NCI-H524 treated with DMSO at 0.1 percent for 48 hours (cell line): ENCODE measurements around the gene FAM184A.
"Not testable (repeated sequence)": the region's sequence is repeated elsewhere in the genome, so short reads cannot be mapped to it uniquely, and the experiment has no call there.

Experiments used
- DNase-seq: peaks from one replicate; lab custom pipeline; 2025; lab: John Stamatoyannopoulos, UW

Gene FAM184A

DNA sequence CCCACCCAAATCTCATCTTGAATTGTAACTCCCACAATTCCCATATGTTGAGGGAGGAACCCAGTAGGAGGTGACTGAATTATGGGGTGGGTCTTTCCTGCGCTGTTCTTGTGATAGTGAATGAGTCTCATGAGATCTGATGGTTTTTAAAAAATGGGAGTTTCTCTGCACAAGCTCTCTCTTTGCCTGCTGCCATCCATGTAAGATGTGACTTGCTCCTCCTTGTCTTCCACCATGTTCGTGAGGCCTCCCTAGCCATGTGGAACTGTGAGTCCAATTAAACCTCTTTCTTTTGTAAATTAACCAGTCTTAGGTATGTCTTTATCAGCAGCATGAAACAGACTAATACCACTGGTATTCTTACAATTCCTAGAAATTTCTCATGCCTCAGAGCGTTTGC, 69.2 kb downstream of the FAM184A start:
- not testable (repeated sequence) for DNase-seq

DNA sequence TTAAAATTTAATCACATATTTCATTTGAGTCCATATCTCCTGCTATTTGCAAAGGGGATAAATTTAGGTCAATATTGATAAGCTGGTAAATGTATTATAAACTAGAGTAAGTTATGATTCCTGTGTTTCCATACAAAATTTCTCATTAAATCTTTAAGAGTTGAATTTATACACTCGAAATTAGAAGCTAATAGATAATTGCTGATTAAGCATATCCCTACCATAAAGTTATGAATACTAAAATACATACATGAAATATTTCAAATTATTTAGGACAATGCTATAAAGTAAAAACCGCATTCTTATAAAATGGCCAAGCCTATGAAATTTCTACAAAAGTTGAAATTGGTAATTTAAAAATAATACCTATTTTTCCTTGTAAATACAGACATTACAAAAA, 71.5 kb downstream of the FAM184A start:
- DNase-seq = no peak

DNA sequence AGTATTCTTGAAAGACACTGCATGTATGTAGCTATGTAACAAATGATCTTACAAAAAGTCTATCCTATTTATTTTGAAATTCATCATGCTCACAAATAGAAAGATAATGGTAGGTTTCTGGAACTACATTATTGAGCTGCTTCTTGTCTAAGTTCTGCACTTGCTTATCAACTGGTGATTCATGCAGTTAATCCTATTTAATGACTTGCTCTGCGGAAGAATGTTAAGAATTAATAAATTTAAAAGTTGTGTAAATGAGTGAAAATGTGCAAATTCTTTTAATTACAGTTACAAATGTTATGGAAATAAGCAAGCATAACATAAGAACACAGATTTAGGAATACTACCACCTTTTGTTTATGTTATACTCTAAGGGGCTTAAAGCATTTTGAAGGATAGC, 76.4 kb downstream of the FAM184A start:
- no peak for DNase-seq

DNA sequence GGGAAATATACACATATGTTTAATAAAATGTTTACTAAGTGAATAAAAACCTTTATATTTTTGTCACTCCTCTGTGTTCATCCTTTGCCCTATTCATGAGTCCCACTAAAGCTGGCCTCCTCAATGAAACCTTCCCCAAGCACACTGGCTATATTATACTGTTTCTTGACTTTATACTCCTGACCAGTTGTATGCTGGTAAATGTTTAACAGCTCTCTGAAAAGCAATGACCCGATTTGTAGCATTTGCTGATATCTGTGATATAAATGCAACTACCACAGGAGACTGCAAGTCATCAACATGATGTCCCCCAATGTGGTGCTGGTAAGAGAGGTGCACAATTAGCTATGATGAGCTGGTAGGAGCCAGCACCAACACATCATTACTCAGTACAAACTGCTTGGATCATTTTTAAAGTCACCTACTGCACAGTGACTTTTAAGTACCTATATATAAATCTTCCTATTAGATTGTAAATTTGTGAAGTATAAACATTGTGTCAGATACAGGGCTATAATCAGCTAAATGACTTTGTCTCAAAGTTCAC, 78.9 kb downstream of the FAM184A start:
- DNase-seq = no peak

DNA sequence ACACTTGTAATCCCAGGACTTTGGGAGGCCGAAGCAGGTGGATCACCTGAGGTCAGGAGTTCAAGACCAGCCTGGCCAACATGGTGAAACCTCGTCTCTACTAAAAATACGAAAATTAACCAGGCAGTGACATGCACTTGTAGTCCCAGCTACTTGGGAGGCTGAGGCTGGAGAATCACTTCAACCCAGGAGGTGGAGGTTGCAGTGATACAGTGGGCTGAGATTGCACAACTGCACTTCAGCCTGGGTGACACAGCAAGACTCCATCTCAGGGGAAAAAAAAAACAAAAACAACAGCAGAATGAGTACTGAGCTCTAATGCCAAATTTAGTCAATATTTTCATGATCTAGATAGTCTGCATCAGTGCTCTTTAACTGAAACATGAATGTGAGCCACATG, 81.0 kb downstream of the FAM184A start:
- DNase-seq = not testable (repeated sequence)

DNA sequence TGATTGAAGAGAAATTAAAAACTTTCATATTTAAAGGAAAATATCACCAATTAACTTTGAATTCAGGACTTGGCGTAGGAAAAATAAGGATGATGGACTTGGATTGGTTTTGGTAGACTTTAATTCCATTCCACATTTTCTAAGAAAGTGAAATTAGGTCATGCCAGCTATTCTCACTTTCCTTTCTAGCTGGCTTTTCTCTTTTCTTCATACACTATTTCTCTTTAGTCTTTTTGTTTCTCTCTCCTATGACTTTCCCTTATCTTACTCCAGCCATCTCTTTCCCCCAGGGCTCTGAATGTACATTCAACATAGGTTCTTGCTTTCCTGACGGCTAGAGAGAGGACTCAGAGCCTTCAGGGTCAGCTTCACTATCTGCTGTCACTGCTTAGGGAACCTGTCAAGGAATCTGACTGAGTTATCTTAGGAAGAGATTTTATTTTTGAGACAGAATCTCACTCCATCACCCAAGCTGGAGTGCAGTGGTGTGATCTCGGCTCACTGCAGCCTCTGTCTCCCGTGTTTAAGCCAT, 82.1 kb downstream of the FAM184A start:
- no peak for DNase-seq

DNA sequence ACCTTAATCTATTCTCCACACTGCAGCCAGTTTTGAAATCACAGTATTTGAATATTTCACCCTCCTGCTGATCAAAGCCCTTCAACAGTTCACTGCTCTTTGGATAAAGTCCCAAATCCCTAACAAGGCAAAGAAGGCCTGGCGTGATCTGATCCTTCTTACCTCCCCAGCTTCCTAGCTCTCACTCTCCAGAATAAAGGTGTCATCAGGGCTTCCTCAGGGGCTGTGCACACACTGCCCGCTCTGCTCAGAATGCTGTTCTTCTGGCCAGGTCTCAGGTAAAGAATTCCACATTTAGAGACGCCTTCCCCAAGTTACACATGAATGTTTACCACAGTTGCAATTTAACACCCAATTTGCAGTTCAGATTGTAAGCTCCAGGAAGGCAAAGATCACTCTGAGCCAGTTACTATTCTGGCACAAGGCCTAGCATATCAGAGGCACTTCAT, 84.6 kb downstream of the FAM184A start:
- DNase-seq = no peak

DNA sequence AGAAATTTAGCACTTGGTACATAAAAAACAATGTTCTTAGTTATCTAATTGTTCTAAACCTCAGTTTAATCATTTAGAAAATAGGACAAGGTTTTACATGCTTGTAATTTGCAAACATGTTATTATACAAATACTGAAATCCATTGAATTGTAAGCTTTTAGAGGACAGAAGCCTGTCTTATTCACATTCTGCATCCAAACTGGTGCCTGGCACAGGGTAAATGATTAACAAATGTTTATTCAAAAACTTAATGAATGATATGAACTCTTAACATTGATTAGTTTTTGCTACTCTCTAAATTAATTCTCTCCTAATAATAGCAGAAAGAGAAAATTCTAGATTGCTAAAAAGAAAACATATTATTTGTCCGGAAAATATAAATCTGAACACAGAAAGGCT, 85.1 kb downstream of the FAM184A start:
- DNase-seq = no peak

DNA sequence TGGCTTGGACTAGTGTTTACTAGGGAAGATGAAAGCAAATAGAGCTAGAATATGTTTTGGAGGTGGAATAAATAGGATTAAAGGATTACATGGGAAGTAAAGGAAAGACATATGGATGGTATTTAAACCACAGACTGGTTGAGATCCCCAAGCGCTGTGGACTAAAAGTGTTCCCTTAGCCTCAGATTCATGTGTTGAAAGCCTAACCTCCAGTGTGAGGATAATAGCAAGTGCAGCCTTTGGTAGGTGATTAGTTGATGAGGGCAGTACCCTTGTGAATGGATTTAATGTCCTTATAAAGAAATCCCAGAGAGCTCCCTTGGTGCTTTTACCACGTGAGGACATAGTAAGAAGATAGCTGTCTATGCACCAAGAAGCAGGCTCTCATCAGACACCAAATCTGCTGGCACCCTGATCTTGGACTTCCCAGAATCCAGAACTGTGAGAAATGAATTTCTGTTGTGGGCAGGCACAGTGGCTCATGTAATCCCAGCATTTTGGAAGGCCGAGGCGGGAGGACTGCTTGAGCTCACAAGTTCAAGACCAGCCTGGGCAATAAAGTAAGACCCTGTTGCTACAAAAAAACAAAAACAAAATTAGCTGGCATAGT, 86.2 kb downstream of the FAM184A start:
- peak; percentile 67 for DNase-seq

DNA sequence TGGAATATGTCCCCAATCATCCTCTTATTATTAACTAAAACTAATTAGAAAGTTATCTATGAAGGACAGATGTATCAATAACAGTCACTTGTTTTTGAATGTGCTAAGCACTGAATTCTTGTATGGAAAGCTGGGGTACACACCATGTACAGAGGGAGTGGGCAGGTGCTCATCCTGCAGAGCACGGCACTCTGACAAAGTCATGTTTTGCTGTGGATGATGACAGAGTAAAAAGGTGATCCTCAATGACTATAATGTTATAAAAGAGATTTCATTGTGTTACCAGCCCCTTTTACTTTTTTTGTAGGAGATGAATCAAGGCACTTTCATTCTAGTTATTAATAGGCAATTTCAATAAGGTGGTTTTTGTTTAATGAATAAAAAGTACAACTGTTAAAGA, 92.2 kb downstream of the FAM184A start:
- DNase-seq = no peak

DNA sequence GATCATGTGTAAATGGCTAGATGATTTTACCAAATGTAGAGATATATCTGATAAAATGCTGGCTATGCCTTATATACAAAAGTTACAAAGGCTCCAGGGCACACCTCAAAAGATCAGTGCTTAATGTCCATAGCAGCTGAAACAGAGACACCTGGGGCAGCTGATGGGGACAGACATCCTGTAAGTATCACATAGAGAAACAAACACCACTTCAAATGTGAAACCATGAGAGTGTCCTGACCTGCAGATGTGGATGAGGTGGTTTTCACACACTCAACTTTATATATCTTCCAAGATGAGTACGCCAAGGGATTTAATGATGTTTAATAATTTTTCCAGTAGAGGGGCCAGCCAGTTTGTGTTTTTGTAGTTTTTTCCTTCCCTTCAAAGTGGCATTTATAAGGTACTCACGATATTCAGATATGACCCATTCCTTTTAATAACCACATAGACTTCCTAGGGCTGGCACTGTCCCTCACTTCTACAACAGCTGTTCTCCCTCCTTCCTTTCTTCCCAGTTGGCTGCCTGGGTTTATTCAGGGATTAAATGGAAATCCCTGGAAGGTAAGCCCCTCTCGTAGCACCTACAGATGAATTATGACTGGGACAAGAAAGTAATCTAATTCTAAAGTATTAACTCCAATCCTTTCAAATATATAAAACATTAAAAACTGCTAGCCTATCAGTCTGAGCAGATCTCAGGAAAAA, 93.2 kb downstream of the FAM184A start:
- DNase-seq = peak; percentile 61

DNA sequence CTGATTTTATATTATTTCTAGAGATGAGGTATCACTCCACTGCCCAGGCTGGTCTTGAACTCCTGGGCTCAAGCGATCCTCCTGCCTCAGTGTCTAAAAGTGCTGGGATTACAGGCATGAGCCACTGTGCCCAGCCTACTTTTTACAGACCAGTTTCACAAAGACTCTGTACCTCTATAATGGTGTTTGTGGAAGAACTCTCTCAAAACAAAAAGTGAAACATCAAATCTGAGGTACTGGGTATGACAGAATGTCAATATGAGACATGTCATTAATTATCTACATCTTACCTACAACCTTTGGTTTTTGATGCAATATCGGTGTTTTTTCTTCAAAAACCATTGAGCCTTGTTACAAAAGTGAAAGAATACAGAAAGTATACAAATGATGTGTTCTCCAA, 94.1 kb downstream of the FAM184A start:
- DNase-seq = no peak

DNA sequence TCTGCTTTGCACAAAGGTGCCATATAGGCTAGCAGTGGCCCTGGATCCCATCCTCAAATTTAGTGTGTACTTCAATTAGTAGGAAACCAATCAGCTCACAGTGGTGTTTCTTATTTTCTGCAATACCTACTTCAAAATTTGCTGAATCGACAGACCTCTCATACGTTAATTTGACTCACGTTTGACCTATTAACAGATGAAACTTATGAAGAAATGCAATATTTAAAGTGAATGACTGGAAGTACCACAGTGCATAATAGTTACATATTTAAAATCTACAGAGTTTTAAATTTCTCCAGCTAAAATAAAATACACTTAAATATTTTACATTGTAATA, 95.9 kb downstream of the FAM184A start:
- DNase-seq = no peak

DNA sequence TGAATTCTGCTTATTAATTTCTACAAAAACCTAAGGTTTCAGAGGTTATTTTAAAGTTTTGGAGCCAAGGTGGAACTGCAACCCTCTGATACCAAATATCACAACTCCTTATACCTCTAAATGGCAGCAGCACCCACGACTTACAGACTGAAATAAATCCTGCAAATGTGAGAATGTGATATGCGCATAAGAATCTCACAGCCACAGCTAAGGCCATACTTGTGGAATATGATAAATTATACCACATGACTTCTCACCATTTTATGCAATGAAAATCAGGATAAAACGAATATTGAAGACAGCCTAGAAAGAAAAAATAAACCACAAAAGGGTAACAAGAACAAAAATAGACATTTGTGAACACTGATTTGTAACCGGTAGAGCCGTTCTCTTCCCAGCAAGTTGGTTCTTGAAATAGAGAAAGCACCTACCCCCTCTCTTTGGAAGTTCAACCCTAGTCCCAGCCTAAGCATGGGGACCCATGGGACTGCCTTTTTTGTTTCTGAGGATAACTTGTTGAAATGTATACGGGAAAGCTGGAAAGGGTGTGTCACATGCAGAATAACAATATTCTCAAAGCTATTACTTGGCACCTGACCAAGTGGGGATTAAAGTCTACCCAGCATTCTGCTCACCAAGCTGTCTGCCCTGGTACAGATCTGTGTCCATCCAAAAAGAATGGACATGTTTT, 96.4 kb downstream of the FAM184A start:
- peak; percentile 79 for DNase-seq

DNA sequence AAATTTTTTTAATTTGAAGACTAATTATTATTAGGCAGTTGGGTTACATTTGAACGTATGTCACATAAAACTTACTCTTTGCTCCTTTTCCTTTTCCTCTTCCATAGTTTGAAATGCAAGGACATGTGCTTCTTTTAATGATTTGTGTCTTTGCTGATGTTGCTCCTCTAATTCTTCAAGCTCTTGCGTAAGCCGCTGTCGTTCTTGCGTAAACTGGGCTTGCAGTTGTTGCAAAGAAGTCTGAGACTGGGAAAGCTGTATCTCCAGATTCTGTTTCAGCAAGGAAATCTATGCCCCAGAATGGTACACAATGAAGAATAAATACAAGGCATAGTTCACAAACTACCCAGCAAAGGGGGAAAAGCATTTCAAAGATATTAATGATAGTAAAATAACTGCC, 98.4 kb downstream of the FAM184A start:
- no peak for DNase-seq

DNA sequence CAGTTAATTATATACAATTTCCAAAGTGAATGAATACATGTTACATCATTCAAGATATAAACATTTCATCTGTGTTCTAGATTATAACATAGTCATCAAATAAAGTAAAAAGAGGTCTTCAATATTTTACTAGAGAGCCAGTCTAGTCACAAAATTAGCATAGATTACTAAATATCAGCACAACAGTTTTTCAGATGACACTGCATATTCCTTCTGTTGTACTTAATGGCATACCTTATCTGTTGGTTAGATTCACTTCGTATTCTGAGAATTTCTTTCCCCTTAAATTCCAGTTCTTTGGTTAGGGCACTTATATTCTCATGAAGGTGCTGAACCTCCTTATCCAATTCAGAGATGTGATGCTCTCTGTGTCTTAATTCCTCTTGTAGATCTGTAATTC, 103.7 kb downstream of the FAM184A start:
- DNase-seq = no peak

DNA sequence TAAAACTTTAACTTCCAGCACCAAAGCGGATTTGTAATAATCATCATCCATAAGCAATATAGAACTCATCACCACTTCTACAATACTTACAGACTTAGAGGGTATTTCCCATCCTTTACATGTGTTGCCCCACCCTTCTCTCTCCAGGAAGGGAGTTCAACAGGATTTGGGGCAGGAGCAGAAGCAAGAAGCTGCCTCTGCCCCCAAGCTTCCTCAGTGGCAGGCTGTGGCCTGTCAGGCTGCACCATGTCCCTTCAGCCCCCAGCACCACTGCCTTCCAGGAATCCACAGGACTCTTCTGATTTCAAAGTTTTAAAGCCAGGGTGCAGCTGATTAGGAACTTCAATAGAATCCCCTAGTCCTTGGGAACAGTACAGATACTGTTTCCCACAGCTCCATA, 106.8 kb downstream of the FAM184A start:
- no peak for DNase-seq

DNA sequence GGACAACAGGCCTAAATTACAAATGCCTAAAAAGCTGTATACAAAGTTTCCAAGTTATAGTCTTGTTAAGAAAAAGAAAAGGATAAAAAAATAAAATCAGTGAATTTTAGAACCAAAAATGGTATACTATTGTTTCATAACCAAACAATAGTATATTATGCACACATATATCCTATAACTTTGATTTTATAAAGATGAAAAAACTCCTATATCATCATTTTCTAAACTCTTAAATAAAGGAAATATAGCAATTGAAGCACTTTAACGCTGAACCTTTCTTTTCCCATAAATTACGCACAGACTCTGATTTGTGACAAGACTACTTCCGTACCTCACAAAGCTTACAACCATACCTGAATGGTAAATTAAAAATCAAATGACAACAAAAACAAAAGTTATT, 107.6 kb downstream of the FAM184A start:
- DNase-seq = no peak

DNA sequence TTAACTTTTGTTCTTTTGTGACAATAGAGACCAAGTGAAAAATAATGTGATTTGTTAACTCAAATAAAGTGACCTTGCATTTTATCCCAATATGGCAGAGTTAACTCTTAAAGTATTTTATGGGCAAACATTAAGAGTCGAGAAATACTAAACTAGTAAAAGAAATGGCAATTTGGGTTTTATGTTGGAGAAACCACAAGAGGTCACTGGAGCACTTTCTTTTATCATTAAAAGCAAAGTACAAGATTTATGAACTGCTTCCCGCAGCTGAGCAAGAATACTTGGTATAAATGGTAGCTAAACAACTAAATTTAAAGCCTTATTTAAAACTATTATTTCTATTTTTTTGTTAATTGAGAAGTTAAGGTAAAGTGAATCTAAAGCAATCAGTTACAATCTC, 110.0 kb downstream of the FAM184A start:
- no peak for DNase-seq

DNA sequence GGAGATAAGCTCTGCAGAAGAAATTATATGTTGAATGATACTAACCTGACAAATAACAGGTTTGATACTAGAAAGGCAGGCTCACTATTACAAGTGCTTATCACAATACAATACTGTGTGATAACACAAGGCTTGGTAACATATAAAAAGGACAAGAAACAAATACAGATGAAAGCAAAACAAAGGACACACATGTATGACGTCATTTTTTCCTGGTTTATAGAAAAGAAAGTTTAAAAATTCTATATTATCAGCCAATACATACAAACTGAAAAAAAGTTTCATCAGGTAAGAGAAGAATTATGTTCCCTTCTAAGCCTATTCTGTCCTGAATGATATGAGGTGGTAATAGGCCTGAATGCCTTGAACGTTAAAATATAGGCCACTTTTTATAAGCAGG, 111.2 kb downstream of the FAM184A start:
- DNase-seq = no peak

DNA sequence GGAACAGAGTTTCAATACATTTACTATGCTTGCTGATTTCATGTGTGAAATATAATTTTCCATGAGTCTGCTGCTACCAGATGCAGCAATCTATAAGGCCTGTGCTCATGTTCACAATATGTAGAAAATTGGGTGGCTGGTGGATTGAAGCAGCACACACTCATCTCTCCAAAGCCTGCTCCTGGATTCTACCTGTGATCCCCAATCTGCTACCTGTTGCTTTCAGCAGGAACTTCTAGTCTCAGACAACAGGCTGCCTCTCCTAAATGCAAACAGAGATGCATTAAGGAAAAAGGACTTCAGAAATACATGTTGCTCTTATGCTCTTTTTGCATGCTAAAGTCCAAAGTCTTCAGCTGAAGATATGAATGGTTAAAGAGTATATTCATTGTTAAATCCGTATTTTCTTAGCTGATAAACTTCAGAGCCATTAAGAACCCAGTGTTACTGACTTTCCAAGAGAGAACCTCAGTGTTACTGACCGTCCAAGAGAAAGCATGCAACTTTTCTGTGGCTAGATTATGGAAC, 112.6 kb downstream of the FAM184A start:
- no peak for DNase-seq

DNA sequence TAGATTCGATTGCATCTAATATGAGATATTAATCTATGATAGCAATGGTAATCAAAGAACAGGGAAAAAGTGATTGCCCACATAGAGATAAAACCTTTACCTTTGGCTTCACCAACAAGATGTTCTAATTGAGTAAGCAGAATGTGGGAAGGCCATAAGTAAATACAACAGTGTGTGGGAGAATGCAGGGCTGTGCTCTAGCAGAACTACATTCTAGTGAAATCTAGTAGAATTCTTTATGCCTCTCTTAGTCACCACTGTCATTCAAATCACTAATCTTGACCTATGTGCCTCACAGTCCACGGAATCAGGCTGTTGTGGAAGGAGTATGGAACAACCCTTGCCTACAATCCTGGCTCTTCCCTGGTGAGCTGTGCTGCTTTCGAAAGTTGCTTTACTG, 113.1 kb downstream of the FAM184A start:
- DNase-seq = no peak

DNA sequence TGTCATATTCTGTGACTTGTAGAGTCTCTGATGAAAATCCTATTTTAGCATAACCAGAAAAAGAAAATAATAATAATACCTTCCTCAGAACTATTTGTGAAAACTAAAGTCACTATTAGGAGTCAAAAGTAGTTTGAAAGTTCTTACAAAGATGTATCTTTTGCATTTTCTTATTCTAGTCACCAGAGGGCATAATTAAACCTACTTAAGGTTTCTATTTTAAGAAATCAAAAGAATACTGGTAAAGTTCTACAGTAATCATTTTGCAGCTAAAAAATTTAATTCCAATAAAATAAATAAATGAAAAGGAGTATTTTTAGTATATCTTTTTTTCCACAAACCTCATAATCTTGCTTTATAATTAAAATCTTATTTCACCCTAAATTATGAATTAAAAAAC, 115.5 kb downstream of the FAM184A start:
- no peak for DNase-seq
